H1 (cell line): ENCODE results near the gene ABCC2. TPM values are rescaled to one million over a fixed set of nuclear protein-coding genes. Genes with fewer than 3 reads are reported as not detected.

Experiments
- CTCF ChIA-PET: fragments of 300-600 bp; sonication (Branson Sonifier 250); formaldehyde crosslinking; loops from one replicate; lab custom pipeline; 2021; ENCODE audit not compliant: partially characterized antibody; lab: Charles Lee
- POLR2A ChIA-PET: fragments of 300-600 bp; sonication (Branson Sonifier 250); formaldehyde crosslinking; loops from one replicate; lab custom pipeline; 2021; ENCODE audit warnings: inconsistent platforms; ENCODE audit not compliant: partially characterized antibody; lab: Charles Lee
- DNase-seq, 2 experiments: peaks; one replicate each; pipeline versions ENCODE4 v3.0.0 to v3.0.0-alpha.2; 2010 to 2022; ENCODE audit warnings: low spot score in 2 of 2, low read depth in 1 of 2, mixed read lengths in 1 of 2
- FAIRE-seq: peaks from 2 replicates; lab custom pipeline; 2011; peaks lifted over from hg19 to GRCh38; lab: Jason Lieb, UNC
- H2AFZ ChIP-seq: 2 replicates; pipeline ENCODE4 v1.8.1; 2012; ENCODE audit warnings: low read length, inconsistent platforms
- H2AK5ac ChIP-seq: 2 replicates; pipeline ENCODE4 v1.6.1; 2013; ENCODE audit warnings: low read depth, low read length
- H2BK120ac ChIP-seq: replicated peaks from 2 replicates; pipeline ENCODE3; 2013; ENCODE audit warnings: low read depth, low read length, inconsistent platforms
- H2BK12ac ChIP-seq: 2 replicates; pipeline ENCODE4 v1.6.1; 2013; ENCODE audit warnings: low read depth, low read length
- H2BK15ac ChIP-seq: 2 replicates; pipeline ENCODE4 v1.6.1; 2013; ENCODE audit warnings: low read length
- H2BK20ac ChIP-seq: 2 replicates; pipeline ENCODE4 v1.6.1; 2013; ENCODE audit warnings: low read length
- H2BK5ac ChIP-seq: 2 replicates; pipeline ENCODE4 v1.6.1; 2013; ENCODE audit warnings: low read depth, low read length
- H3K14ac ChIP-seq: 2 replicates; pipeline ENCODE4 v1.6.1; 2013; ENCODE audit warnings: inconsistent platforms; ENCODE audit not compliant: insufficient read length
- H3K18ac ChIP-seq: 2 replicates; pipeline ENCODE4 v1.6.1; 2013; ENCODE audit warnings: low read length; ENCODE audit errors: extremely low read depth
- H3K23ac ChIP-seq: 2 replicates; pipeline ENCODE4 v1.6.1; 2013; ENCODE audit warnings: inconsistent platforms; ENCODE audit not compliant: insufficient read length
- H3K23me2 ChIP-seq: 2 replicates; pipeline ENCODE4 v1.6.1; 2013; ENCODE audit warnings: low read depth, low read length
- H3K27ac ChIP-seq: 2 replicates; pipeline ENCODE4 v1.6.1; 2011; ENCODE audit warnings: low read depth, low read length, inconsistent platforms
- H3K27me3 ChIP-seq, 4 experiments: replicated peaks in 1 of 4; 1 replicate in 1 of 4; 2 replicates in 3 of 4; pipeline versions ENCODE4 v1.6.1 to v1.8.1; 2011 to 2013; ENCODE audit warnings: low read length in 3 of 4, mild to moderate bottlenecking in 3 of 4, inconsistent platforms in 2 of 4, mixed read lengths in 2 of 4, moderate library complexity in 1 of 4; ENCODE audit not compliant: control insufficient read depth in 3 of 4, insufficient read depth in 3 of 4; ENCODE audit errors: extremely low read depth in 1 of 4
- H3K36me3 ChIP-seq, 4 experiments: 2 replicates each; pipeline versions ENCODE4 v1.6.1 to v1.8.1; 2011 to 2013; ENCODE audit warnings: mild to moderate bottlenecking in 4 of 4, low read length in 3 of 4, moderate library complexity in 2 of 4, control low read depth in 1 of 4, inconsistent platforms in 1 of 4; ENCODE audit not compliant: insufficient read depth in 4 of 4, control insufficient read depth in 2 of 4
- H3K4ac ChIP-seq: replicated peaks from 2 replicates; pipeline ENCODE3; 2013; ENCODE audit warnings: low read length, low read depth, mixed read lengths, inconsistent platforms; ENCODE audit not compliant: insufficient read length
- H3K4me1 ChIP-seq, 4 experiments: replicated peaks in 1 of 4; 1 replicate in 1 of 4; 2 replicates in 3 of 4; pipeline versions ENCODE4 v1.6.1 to v1.8.1; 2011 to 2013; ENCODE audit warnings: low read length in 3 of 4, inconsistent platforms in 2 of 4, mixed read lengths in 1 of 4; ENCODE audit not compliant: insufficient read depth in 4 of 4, control insufficient read depth in 3 of 4
- H3K4me2 ChIP-seq, 2 experiments: 2 replicates each; pipeline versions ENCODE4 v1.6.1 to v1.8.1; 2011 to 2013; ENCODE audit warnings: low read depth in 2 of 2, low read length in 2 of 2, control low read depth in 1 of 2, inconsistent platforms in 1 of 2, mild to moderate bottlenecking in 1 of 2; ENCODE audit not compliant: insufficient read depth in 1 of 2
- H3K4me3 ChIP-seq, 4 experiments: fragments of 200-600, 300-600 bp in 1 of 4; sonication (generic), shearing (Covaris generic), sonication (Bioruptor Twin) in 1 of 4; 2 replicates each; pipeline versions ENCODE4 v1.5.1 to v1.8.1; 2011 to 2016; ENCODE audit warnings: low read length in 4 of 4, low read depth in 3 of 4, control low read depth in 2 of 4, inconsistent platforms in 2 of 4, mild to moderate bottlenecking in 2 of 4, mixed read lengths in 1 of 4, moderate library complexity in 1 of 4; ENCODE audit not compliant: insufficient read depth in 2 of 4; ENCODE audit errors: extremely low read depth in 1 of 4
- H3K56ac ChIP-seq: replicated peaks from 2 replicates; pipeline ENCODE3; 2013; ENCODE audit warnings: low read depth, mild to moderate bottlenecking, mixed read lengths, low read length, inconsistent platforms; ENCODE audit not compliant: insufficient read length
- H3K79me1 ChIP-seq: 2 replicates; pipeline ENCODE4 v1.6.1; 2013; ENCODE audit warnings: low read depth, low read length, control low read depth
- H3K79me2 ChIP-seq, 2 experiments: 2 replicates each; pipeline versions ENCODE4 v1.6.1 to v1.8.1; 2012 to 2013; ENCODE audit warnings: low read length in 2 of 2, mild to moderate bottlenecking in 2 of 2, inconsistent platforms in 1 of 2; ENCODE audit not compliant: insufficient read depth in 2 of 2, control insufficient read depth in 1 of 2
- H3K9ac ChIP-seq, 4 experiments: replicated peaks in 1 of 4; 1 replicate in 1 of 4; 2 replicates in 3 of 4; pipeline versions ENCODE4 v1.6.1 to v1.8.1; 2011 to 2013; ENCODE audit warnings: low read depth in 3 of 4, low read length in 3 of 4, control low read depth in 2 of 4, mild to moderate bottlenecking in 2 of 4, moderate library complexity in 2 of 4, inconsistent platforms in 1 of 4; ENCODE audit errors: extremely low read depth in 1 of 4
- H3K9me3 ChIP-seq, 2 experiments: 2 replicates each; pipeline versions ENCODE4 v1.6.1 to v1.8.1; 2012 to 2013; ENCODE audit warnings: mild to moderate bottlenecking in 2 of 2, moderate library complexity in 2 of 2, control low read depth in 1 of 2, inconsistent platforms in 1 of 2, low read depth in 1 of 2, low read length in 1 of 2, mixed read lengths in 1 of 2; ENCODE audit not compliant: insufficient read depth in 2 of 2
- H4K20me1 ChIP-seq, 2 experiments: replicated peaks in 1 of 2; 2 replicates each; pipeline versions ENCODE3 to v1.8.1; 2011 to 2013; ENCODE audit warnings: inconsistent platforms in 2 of 2, low read length in 2 of 2, mild to moderate bottlenecking in 1 of 2; ENCODE audit not compliant: insufficient read depth in 2 of 2, control insufficient read depth in 1 of 2
- H4K5ac ChIP-seq: 2 replicates; pipeline ENCODE4 v1.6.1; 2013; ENCODE audit warnings: low read length, low read depth, mixed read lengths, inconsistent platforms; ENCODE audit not compliant: insufficient read length
- H4K8ac ChIP-seq: 2 replicates; pipeline ENCODE4 v1.8.0; 2013; ENCODE audit warnings: mild to moderate bottlenecking, moderate library complexity, low read length, inconsistent platforms; ENCODE audit not compliant: insufficient read depth; ENCODE audit errors: extremely low read depth
- H4K91ac ChIP-seq: replicated peaks from 2 replicates; pipeline ENCODE3; 2013; ENCODE audit warnings: low read length, mixed read lengths, inconsistent platforms; ENCODE audit not compliant: insufficient read length
- CEBPB ChIP-seq: IDR thresholded peaks from 2 replicates; pipeline ENCODE4 v1.6.1; 2012; ENCODE audit warnings: low read depth, low read length
- POU5F1 ChIP-seq: IDR thresholded peaks from 2 replicates; pipeline ENCODE4 v1.6.1; 2011; ENCODE audit warnings: low read depth, mild to moderate bottlenecking, low read length, moderate library complexity
- WGBS, 2 experiments: shearing (Covaris generic) in 1 of 2; methylation state at CpG; one replicate each; pipeline versions ENCODE4 v1.1.6 to v1.1.7; 2013 to 2015; ENCODE audit warnings: low lambda C conversion rate in 2 of 2, mixed read lengths in 2 of 2, inconsistent platforms in 1 of 2, low coverage in 1 of 2, missing lambda C conversion rate in 1 of 2; ENCODE audit not compliant: insufficient replicate concordance in 2 of 2, insufficient coverage in 1 of 2, insufficient read length in 1 of 2; ENCODE audit errors: extremely low coverage in 1 of 2, missing lambda C conversion rate in 1 of 2; 5-methylcytosine and 5-hydroxymethylcytosine counted together
- polyA plus RNA-seq, 7 experiments: library from polyadenylated mRNA; depleted of rRNA in 3 of 7; stranded (reverse) in 5 of 7; unstranded in 2 of 7; fragments of >200 nt in 5 of 7; fragments of 200-250 nt in 2 of 7; gene quantifications; 1 replicate in 5 of 7; 2 replicates in 1 of 7; 4 replicates in 1 of 7; pipeline versions ENCODE4 v1.2.1 to v1.2.3, GENCODE V29; 2011 to 2013; ENCODE audit warnings: missing spikeins in 2 of 7, mixed read lengths in 2 of 7
- total RNA-seq: library from RNA; stranded (reverse); fragmentation: NEBNext Ultra II Directional; extraction: Animal tissue kit (Norgen Biotek cat#: 25700); gene quantifications from 2 replicates; pipeline ENCODE4 v1.2.1, GENCODE V29; 2021

The ABCC2 gene
- total and polyA plus RNA-seq, 2 of the 8 experiments (the other 6 are each of a cell fraction or from before 2014, with no cell fraction given), result 0.74 to 1.1 TPM

GRCh38 chr10:99784727-99785441, 2.4 kb downstream of the ABCC2 start:
- no peak overlapping the region for H2AFZ ChIP-seq
- no peak overlapping the region for H3K23ac ChIP-seq
- no peak overlapping the region for H3K4me3 ChIP-seq
- no peak overlapping the region for H3K18ac ChIP-seq
- ChIA-PET POLR2A (interaction anchor here (1.0 kb wide), 1 partner anchor 16 kb away, joined by 3 read pairs; no protein-coding TSS in a partner anchor), CTCF (interaction anchor here (1.1 to 2.9 kb wide), 2 partner anchors 9 to 14 kb away, joined by 4 to 11 read pairs; no protein-coding TSS in a partner anchor)
- H2BK15ac ChIP-seq, result no peak overlapping the region
- no peaks in the 10 kb centered on the region for H3K79me2 ChIP-seq
- no peak overlapping the region for H2BK12ac ChIP-seq
- H2BK20ac ChIP-seq, result peak overlapping the region; percentile 90; the same call in 1 of the 2 replicates
- H3K27ac ChIP-seq, result no peak overlapping the region
- no peak overlapping the region for H2BK120ac ChIP-seq
- H2AK5ac ChIP-seq, result no peak overlapping the region
- no peaks in the 10 kb centered on the region for H4K20me1 ChIP-seq
- H3K9me3 ChIP-seq, result no peaks in the 10 kb centered on the region
- no peak overlapping the region for H3K4me2 ChIP-seq
- H3K4me1 ChIP-seq, result peaks cover 0 to 10% (median 5%) of the 10 kb centered on the region in 4 experiments; a peak in 5 of 7 replicates
- H4K5ac ChIP-seq, result no peak overlapping the region
- H3K9ac ChIP-seq, result no peak overlapping the region
- H3K23me2 ChIP-seq, result no peaks in the 10 kb centered on the region
- H3K14ac ChIP-seq, result no peak overlapping the region
- H2BK5ac ChIP-seq, result no peak overlapping the region
- WGBS, 2 experiments, result 85% methylated on average over 6 of the region's 6 CpGs; no CpG with 5 or more reads in 1 of the 2 experiments
- no peak overlapping the region for H4K91ac ChIP-seq
- H4K8ac ChIP-seq, result no peak overlapping the region
- H3K79me1 ChIP-seq, result no peaks in the 10 kb centered on the region
- no peak overlapping the region for H3K4ac ChIP-seq
- DNase-seq, result no peak
- no peak overlapping the region for H3K56ac ChIP-seq
- TF ChIP-seq POU5F1 (0 out of 2 replicates have a peak, but pooled peaks have one; percentile 47), CEBPB (no peak)
- no peaks in the 10 kb centered on the region for H3K36me3 ChIP-seq
- H3K27me3 ChIP-seq, result no peaks in the 10 kb centered on the region; a peak in 1 of 7 replicates
- FAIRE-seq, result no peak
